OCI-LY1 (cell line): ENCODE measurements around the gene ERMAP.
A peak's percentile ranks its signal among the peaks of the same experiment; 100 is the strongest.

Source experiments
- H2AFZ ChIP-seq: fragments of 200-600 bp; sonication (generic), shearing (Covaris generic); 2 replicates; pipeline ENCODE4 v1.6.0; 2014; ENCODE audit warnings: antibody characterized with exemption, mild to moderate bottlenecking, low read length
- H3F3A ChIP-seq: fragments of 200-600 bp; sonication (generic), shearing (Covaris generic); 2 replicates; pipeline ENCODE4 v1.6.0; 2014; ENCODE audit warnings: mild to moderate bottlenecking, antibody characterized with exemption, low read length, moderate library complexity; ENCODE audit not compliant: insufficient read depth
- H3K27ac ChIP-seq: fragments of 200-600 bp; sonication (generic); 2 replicates; pipeline ENCODE4 v1.5.1; 2014; ENCODE audit warnings: low read length, mixed run types, mild to moderate bottlenecking, low read depth; ENCODE audit not compliant: poor library complexity, severe bottlenecking
- H3K27me3 ChIP-seq: fragments of 200-600 bp; sonication (generic); 2 replicates; pipeline ENCODE4 v1.6.0; 2014; ENCODE audit warnings: antibody characterized with exemption, mild to moderate bottlenecking, low read length, moderate library complexity; ENCODE audit not compliant: insufficient read depth
- H3K36me3 ChIP-seq: fragments of 200-600 bp; sonication (generic); 2 replicates; pipeline ENCODE4 v1.6.1; 2014; ENCODE audit warnings: mild to moderate bottlenecking, antibody characterized with exemption, low read length, moderate library complexity, mixed read lengths; ENCODE audit not compliant: insufficient read depth
- H3K4me1 ChIP-seq: fragments of 200-600 bp; sonication (generic); 2 replicates; pipeline ENCODE4 v1.5.1; 2014; ENCODE audit warnings: mild to moderate bottlenecking, low read length, moderate library complexity; ENCODE audit not compliant: insufficient read depth, severe bottlenecking
- H3K4me2 ChIP-seq: fragments of 200-600 bp; sonication (generic), shearing (Covaris generic); 2 replicates; pipeline ENCODE4 v1.6.1; 2014; ENCODE audit warnings: low read length
- H3K4me3 ChIP-seq: fragments of 200-600 bp; sonication (generic); 2 replicates; pipeline ENCODE4 v1.5.1; 2014; ENCODE audit warnings: low read length, low read depth, mild to moderate bottlenecking, mixed read lengths; ENCODE audit not compliant: poor library complexity, severe bottlenecking
- H3K79me2 ChIP-seq: fragments of 200-600 bp; shearing (Covaris generic); 2 replicates; pipeline ENCODE4 v1.6.1; 2016; ENCODE audit warnings: mixed run types, low read length, mixed read lengths; ENCODE audit not compliant: insufficient read depth
- H3K9ac ChIP-seq: fragments of 200-600 bp; sonication (generic), shearing (Covaris generic); 2 replicates; pipeline ENCODE4 v1.6.1; 2014; ENCODE audit warnings: mild to moderate bottlenecking, low read length, mixed read lengths
- H3K9me2 ChIP-seq: fragments of 200-600 bp; sonication (generic), shearing (Covaris generic); 2 replicates; pipeline ENCODE4 v1.6.1; 2014; ENCODE audit warnings: low read depth, mild to moderate bottlenecking, low read length, mixed read lengths
- H3K9me3 ChIP-seq: fragments of 200-600 bp; shearing (Covaris generic); 2 replicates; pipeline ENCODE4 v1.6.1; 2014; ENCODE audit warnings: low read length, mixed read lengths
- H4K20me1 ChIP-seq: fragments of 200-600 bp; sonication (generic), shearing (Covaris generic); 2 replicates; pipeline ENCODE4 v1.6.0; 2016; ENCODE audit warnings: mild to moderate bottlenecking, low read length; ENCODE audit not compliant: insufficient read depth
- EZH2 ChIP-seq: fragments of 200-600 bp; sonication (generic), shearing (Covaris generic); IDR thresholded peaks from 2 replicates; pipeline ENCODE4 v1.8.0; 2017; ENCODE audit warnings: borderline replicate concordance, mixed run types, mild to moderate bottlenecking, antibody characterized with exemption, low read length, moderate library complexity, mixed read lengths
- TF ChIP-seq, protein P1 (sequence below): fragments of 200-600 bp; sonication (generic), shearing (Covaris generic); IDR thresholded peaks from 2 replicates; pipeline ENCODE4 v1.5.1; 2017; ENCODE audit warnings: mild to moderate bottlenecking, antibody characterized with exemption, low read length, moderate library complexity, mixed read lengths

ERMAP gene

DNA sequence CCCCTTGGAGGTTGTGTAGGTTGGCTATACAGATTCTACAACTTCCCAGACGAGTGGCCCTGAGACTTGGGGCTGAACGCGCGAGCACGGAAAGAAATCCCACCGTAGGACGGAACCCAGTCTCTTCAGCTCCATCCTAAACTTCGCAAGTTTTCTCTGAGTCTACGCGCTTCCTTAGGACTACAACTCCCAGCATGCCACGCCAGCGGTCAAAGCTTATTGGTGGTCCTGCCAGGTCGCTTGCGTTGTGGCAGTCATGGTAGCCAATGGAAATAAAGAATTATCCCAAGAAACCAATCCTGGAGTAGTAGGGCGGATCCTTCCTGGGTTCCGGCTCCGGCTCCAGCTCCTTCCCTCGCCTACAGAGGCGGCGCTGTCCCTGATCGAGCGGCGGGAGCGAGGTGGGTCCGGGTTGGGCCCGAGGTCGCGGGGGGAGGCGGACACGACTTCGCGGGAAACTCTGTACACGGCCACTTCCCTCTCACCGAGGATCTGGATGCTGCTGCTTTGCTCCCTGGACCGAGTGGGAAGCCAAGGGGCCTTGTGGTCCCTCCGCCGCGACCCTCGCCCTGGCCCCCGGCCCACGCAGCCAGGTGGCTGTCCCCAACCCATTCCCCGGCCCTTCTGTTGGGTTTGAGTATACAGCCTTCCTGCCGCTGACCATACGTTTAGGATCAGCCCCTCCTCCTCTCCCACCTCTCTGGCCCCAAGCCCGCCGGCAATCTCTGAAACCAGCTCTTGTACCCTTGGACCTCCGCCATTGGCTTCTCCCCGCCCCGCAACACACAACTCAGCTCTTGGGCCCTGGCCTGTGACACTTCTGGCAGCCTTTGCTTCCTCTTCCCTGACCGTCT lies 29.6 kb downstream of the ERMAP start, which contains the start of gene ZNF691:
TSS of gene ZNF691 (plus strand) at position 357 of the 854 bp plus-strand sequence. CDS start 3,046 bp downstream, outside the sequence.
- Histone ChIP-seq H3K4me2 (peak within 1 kb of the TSS; percentile 87), H3K27me3 (no peaks in the 10 kb centered on the region), H2AFZ (peak within 1 kb of the TSS; percentile 85), H3K9ac (peak within 1 kb of the TSS; percentile 88), H4K20me1 (no peaks in the 10 kb centered on the region), H3K9me2 (no peaks in the 10 kb centered on the region), H3K79me2 (no peaks in the 10 kb centered on the region), H3K27ac (peak within 1 kb of the TSS; percentile 39), H3K9me3 (0 out of 2 replicates have a peak, but pooled peaks cover 3% of the 10 kb centered on the region), H3K36me3 (peaks cover 34% of the 10 kb centered on the region), H3K4me3 (peak within 1 kb of the TSS; percentile 85), H3K4me1 (peaks cover 23% of the 10 kb centered on the region), H3F3A (no peaks in the 10 kb centered on the region)
- TF ChIP-seq EZH2, result no peak
- TF ChIP-seq, protein P1, sequence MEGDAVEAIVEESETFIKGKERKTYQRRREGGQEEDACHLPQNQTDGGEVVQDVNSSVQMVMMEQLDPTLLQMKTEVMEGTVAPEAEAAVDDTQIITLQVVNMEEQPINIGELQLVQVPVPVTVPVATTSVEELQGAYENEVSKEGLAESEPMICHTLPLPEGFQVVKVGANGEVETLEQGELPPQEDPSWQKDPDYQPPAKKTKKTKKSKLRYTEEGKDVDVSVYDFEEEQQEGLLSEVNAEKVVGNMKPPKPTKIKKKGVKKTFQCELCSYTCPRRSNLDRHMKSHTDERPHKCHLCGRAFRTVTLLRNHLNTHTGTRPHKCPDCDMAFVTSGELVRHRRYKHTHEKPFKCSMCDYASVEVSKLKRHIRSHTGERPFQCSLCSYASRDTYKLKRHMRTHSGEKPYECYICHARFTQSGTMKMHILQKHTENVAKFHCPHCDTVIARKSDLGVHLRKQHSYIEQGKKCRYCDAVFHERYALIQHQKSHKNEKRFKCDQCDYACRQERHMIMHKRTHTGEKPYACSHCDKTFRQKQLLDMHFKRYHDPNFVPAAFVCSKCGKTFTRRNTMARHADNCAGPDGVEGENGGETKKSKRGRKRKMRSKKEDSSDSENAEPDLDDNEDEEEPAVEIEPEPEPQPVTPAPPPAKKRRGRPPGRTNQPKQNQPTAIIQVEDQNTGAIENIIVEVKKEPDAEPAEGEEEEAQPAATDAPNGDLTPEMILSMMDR, result peak; percentile 36; the same call in 1 of the 2 replicates

DNA sequence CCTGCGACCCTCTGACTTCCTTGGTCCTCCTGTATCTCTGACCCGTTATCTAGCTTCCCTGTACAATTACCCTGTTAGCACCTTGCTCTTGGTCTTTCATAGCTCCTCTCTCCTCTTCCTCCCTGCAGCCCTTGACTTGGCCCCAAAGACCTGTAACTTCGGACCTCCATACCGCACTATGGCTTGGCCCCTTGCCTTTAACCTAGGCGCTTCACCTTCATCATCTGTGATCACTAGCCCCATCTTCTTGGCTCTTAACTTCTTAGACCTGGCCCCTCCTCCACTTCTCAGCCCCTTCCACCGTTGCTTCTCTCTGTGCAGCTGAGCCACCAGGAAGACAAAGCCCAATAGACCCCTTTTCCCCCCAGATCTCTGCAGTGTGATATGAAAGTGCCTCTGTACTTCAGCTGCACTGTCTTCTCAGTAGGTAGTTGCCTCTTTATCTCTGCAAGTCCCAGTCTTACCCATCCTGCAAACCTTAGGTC lies 30.2 kb downstream of the ERMAP start:
- peak overlapping the region; percentile 39 for H3K27ac ChIP-seq
- no peaks in the 10 kb centered on the region for H4K20me1 ChIP-seq
- peak overlapping the region; percentile 87 for H3K4me2 ChIP-seq
- TF ChIP-seq, protein P1, result no peak
- TF ChIP-seq EZH2, result no peak
- H3K4me3 ChIP-seq, result peak overlapping the region; percentile 85
- H3K36me3 ChIP-seq, result peaks cover 39% of the 10 kb centered on the region
- no peak overlapping the region for H2AFZ ChIP-seq
- H3K9me3 ChIP-seq, result 0 out of 2 replicates have a peak, but pooled peaks cover 3% of the 10 kb centered on the region
- H3K27me3 ChIP-seq, result no peaks in the 10 kb centered on the region
- no peaks in the 10 kb centered on the region for H3K79me2 ChIP-seq
- no peaks in the 10 kb centered on the region for H3F3A ChIP-seq
- no peaks in the 10 kb centered on the region for H3K9me2 ChIP-seq
- peaks cover 23% of the 10 kb centered on the region for H3K4me1 ChIP-seq
- peak overlapping the region; percentile 88 for H3K9ac ChIP-seq

DNA sequence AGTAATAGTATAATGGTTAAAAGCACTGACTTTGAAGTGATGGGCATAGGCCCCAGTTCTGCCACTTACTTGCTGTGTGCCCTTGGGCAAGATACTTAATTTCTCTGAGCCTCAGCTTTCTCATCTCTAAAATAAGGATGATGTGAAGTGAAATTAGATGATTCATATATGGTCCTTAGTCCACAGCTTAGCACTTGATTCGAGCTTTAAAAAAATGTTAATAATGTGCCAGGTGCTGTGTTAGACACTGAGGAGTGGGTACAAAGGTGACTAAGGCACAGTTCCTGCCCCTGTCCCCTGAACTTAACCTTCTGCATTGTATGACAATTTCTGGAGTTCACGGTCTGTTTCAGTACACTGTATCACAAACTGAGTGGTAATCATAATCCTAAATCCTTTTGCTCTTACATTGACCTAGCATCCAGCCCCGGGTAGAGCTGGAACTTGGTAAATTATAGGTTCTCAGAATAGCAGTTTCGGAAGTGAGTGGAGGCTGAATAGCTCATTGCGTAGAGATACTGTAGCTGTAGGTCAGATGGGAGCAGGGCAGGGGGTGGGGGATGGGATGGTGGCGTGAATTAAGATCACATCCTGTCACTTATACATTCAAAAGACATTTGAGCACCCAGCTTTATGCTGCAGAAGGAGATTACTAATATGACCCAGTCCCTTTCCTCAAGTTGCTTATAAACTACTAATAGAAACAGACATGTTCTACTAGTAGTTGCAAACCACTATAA lies 31.0 kb downstream of the ERMAP start:
- Histone ChIP-seq H4K20me1 (no peaks in the 10 kb centered on the region), H3K9ac (peak overlapping the region; percentile 88), H3K4me2 (peak overlapping the region; percentile 87), H3K79me2 (no peaks in the 10 kb centered on the region), H3F3A (no peaks in the 10 kb centered on the region), H3K36me3 (peaks cover 46% of the 10 kb centered on the region), H3K9me2 (no peaks in the 10 kb centered on the region), H3K27me3 (no peaks in the 10 kb centered on the region), H3K4me1 (peaks cover 23% of the 10 kb centered on the region), H3K9me3 (peaks cover 8% of the 10 kb centered on the region; the same call in 1 of the 2 replicates), H3K4me3 (peak overlapping the region; percentile 85), H2AFZ (no peak overlapping the region), H3K27ac (peak overlapping the region; percentile 39)
- TF ChIP-seq, protein P1, result no peak
- TF ChIP-seq EZH2, result no peak
